SU-DHL-6 (cell line): Measurements from ENCODE around the gene ACKR1.

Experiments
- H2AFZ ChIP-seq: fragments of 200-600 bp; sonication (generic); 2 replicates; pipeline ENCODE4 v1.6.1; 2014; ENCODE audit warnings: low read depth, mild to moderate bottlenecking, moderate library complexity, mixed read lengths, antibody characterized with exemption, low read length; ENCODE audit not compliant: severe bottlenecking
- H3F3A ChIP-seq: fragments of 200-600 bp; shearing (Covaris generic); 2 replicates; pipeline ENCODE4 v1.6.0; 2016; ENCODE audit warnings: antibody characterized with exemption, mild to moderate bottlenecking; ENCODE audit not compliant: insufficient read depth
- H3K27ac ChIP-seq: fragments of 200-600 bp; sonication (generic); 2 replicates; pipeline ENCODE4 v1.5.1; 2016; ENCODE audit warnings: low read depth, mild to moderate bottlenecking, low read length, moderate library complexity, mixed read lengths
- H3K27me3 ChIP-seq: fragments of 200-600 bp; sonication (generic), shearing (Covaris generic); 2 replicates; pipeline ENCODE4 v1.6.0; 2014; ENCODE audit warnings: mild to moderate bottlenecking, low read length
- H3K36me3 ChIP-seq: fragments of 200-600 bp; sonication (generic); 2 replicates; pipeline ENCODE4 v1.6.1; 2014; ENCODE audit warnings: mild to moderate bottlenecking, low read length, mixed read lengths
- H3K4me2 ChIP-seq: fragments of 300-600, 200-600 bp; shearing (Covaris generic), sonication (generic); 2 replicates; pipeline ENCODE4 v1.6.0; 2014; ENCODE audit warnings: low read length, low read depth, mild to moderate bottlenecking; ENCODE audit not compliant: poor library complexity, severe bottlenecking
- H3K4me3 ChIP-seq: fragments of 200-600 bp; sonication (generic); 2 replicates; pipeline ENCODE4 v1.5.1; 2014; ENCODE audit warnings: antibody characterized with exemption, low read length, mild to moderate bottlenecking, mixed read lengths; ENCODE audit not compliant: insufficient read depth, poor library complexity, severe bottlenecking
- H3K79me2 ChIP-seq: fragments of 200-600 bp; sonication (generic); 2 replicates; pipeline ENCODE4 v1.6.1; 2014; ENCODE audit warnings: mild to moderate bottlenecking, low read length, moderate library complexity; ENCODE audit not compliant: insufficient read depth
- H3K9ac ChIP-seq: fragments of 200-600 bp; sonication (generic); 2 replicates; pipeline ENCODE4 v1.7.0; 2014; ENCODE audit warnings: mild to moderate bottlenecking, low read length
- H3K9me2 ChIP-seq: fragments of 200-600 bp; sonication (generic); replicated peaks from 2 replicates; pipeline ENCODE4 v1.6.1; 2014; ENCODE audit warnings: low read length; ENCODE audit not compliant: insufficient read depth
- H3K9me3 ChIP-seq: fragments of 200-600 bp; sonication (generic); 2 replicates; pipeline ENCODE4 v1.6.1; 2014; ENCODE audit warnings: low read length, mixed read lengths; ENCODE audit not compliant: insufficient read depth
- H4K20me1 ChIP-seq: fragments of 200-600 bp; sonication (generic); 2 replicates; pipeline ENCODE4 v1.6.1; 2014; ENCODE audit warnings: low read depth, mild to moderate bottlenecking, antibody characterized with exemption, low read length, moderate library complexity, mixed read lengths
- EZH2phosphoT487 ChIP-seq: fragments of 200-600 bp; sonication (generic), shearing (Covaris generic); conservative IDR thresholded peaks from 2 replicates; pipeline ENCODE4 v1.6.1; 2018; ENCODE audit warnings: mild to moderate bottlenecking, antibody characterized with exemption, low read length, moderate library complexity, mixed read lengths
- TF ChIP-seq, protein P1 (sequence below): fragments of 200-600 bp; sonication (generic); IDR thresholded peaks from one replicate; pipeline ENCODE4 v1.5.1; 2017; ENCODE audit warnings: antibody characterized with exemption, mild to moderate bottlenecking, low read length, moderate library complexity; ENCODE audit not compliant: insufficient read depth, poor library complexity, severe bottlenecking

ACKR1 gene

DNA sequence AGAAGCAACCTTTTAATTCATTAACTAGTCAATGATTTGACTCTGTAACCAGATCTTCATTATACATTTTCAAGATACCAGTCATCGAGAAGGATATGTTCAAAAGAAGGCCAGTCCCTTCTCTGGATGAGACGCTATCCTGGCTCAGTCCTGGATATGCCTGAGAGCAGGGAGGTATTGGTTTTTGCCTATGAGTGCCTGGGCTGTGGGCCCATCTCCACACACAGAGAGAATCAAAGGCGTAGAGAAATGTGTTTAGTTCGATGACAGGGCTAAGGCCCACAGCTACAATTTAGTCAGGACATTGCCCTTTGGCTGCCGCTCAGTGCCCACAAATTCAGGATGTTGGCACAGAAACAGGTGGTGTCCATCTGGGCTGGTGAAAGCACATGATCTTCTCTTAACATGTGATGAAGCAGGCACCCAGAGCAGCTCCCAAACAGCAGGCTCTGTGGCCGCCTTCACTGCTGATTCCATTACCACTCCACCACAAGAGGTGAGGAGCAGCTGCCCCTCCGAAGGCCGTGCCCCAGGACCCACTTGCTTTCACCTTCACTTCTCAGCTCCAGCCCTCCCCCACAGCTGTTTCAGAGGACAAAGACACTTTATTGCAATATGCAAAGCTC is 24.7 kb downstream of the ACKR1 start:
- Histone ChIP-seq H3K9ac (no peak overlapping the region), H3K4me3 (no peak overlapping the region), H3K36me3 (no peaks in the 10 kb centered on the region), H3K27me3 (no peaks in the 10 kb centered on the region), H3K79me2 (no peaks in the 10 kb centered on the region), H3K9me2 (no peaks in the 10 kb centered on the region), H3K27ac (no peak overlapping the region), H4K20me1 (no peaks in the 10 kb centered on the region), H2AFZ (no peak overlapping the region), H3K4me2 (no peak overlapping the region), H3K9me3 (no peaks in the 10 kb centered on the region), H3F3A (no peaks in the 10 kb centered on the region)
- TF ChIP-seq, protein P1, sequence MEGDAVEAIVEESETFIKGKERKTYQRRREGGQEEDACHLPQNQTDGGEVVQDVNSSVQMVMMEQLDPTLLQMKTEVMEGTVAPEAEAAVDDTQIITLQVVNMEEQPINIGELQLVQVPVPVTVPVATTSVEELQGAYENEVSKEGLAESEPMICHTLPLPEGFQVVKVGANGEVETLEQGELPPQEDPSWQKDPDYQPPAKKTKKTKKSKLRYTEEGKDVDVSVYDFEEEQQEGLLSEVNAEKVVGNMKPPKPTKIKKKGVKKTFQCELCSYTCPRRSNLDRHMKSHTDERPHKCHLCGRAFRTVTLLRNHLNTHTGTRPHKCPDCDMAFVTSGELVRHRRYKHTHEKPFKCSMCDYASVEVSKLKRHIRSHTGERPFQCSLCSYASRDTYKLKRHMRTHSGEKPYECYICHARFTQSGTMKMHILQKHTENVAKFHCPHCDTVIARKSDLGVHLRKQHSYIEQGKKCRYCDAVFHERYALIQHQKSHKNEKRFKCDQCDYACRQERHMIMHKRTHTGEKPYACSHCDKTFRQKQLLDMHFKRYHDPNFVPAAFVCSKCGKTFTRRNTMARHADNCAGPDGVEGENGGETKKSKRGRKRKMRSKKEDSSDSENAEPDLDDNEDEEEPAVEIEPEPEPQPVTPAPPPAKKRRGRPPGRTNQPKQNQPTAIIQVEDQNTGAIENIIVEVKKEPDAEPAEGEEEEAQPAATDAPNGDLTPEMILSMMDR, result no peak
- TF ChIP-seq EZH2phosphoT487, result no peak

GRCh38 chr1:159229896-159230295 is 25.2 kb downstream of the ACKR1 start:
- Histone ChIP-seq H3K27me3 (no peaks in the 10 kb centered on the region), H3K27ac (no peak overlapping the region), H3K79me2 (no peaks in the 10 kb centered on the region), H2AFZ (no peak overlapping the region), H3K9me3 (no peaks in the 10 kb centered on the region), H3K9me2 (no peaks in the 10 kb centered on the region), H3K9ac (no peak overlapping the region), H3F3A (no peaks in the 10 kb centered on the region), H3K36me3 (no peaks in the 10 kb centered on the region), H3K4me3 (no peak overlapping the region), H3K4me2 (no peak overlapping the region), H4K20me1 (no peaks in the 10 kb centered on the region)
- TF ChIP-seq, protein P1, result no peak

- no peak for TF ChIP-seq EZH2phosphoT487
- TF ChIP-seq, protein P1, result no peak
- no peak overlapping the region for H3K4me2 ChIP-seq
- no peak overlapping the region for H2AFZ ChIP-seq
- H3K79me2 ChIP-seq, result no peaks in the 10 kb centered on the region
- H3K9me3 ChIP-seq, result no peaks in the 10 kb centered on the region
- H4K20me1 ChIP-seq, result no peaks in the 10 kb centered on the region
- no peak overlapping the region for H3K9ac ChIP-seq
- H3K27ac ChIP-seq, result no peak overlapping the region
- no peak overlapping the region for H3K4me3 ChIP-seq
- no peaks in the 10 kb centered on the region for H3K36me3 ChIP-seq
- no peaks in the 10 kb centered on the region for H3F3A ChIP-seq
- no peaks in the 10 kb centered on the region for H3K27me3 ChIP-seq
- no peaks in the 10 kb centered on the region for H3K9me2 ChIP-seq
Observed at GRCh38 chr1:159239551-159240220, 35.0 kb downstream of the ACKR1 start.
